B cell (primary cell): ENCODE data around the gene IL20RA. TPM values are rescaled to one million over a fixed set of nuclear protein-coding genes. Genes with fewer than 3 reads are reported as not detected.

Experiments
- ATAC-seq: fragments of 200-7000 bp; cut with Tn5 transposase; one replicate; pipeline ENCODE4 v1.10.0; 2021; ENCODE audit warnings: low read depth, mild to moderate bottlenecking, moderate number of reproducible peaks, moderate library complexity
- CTCF ChIA-PET: fragments of 350-600 bp; sonication (Branson Sonifier 250); formaldehyde crosslinking; loops from one replicate; lab custom pipeline; 2021; ENCODE audit warnings: antibody characterized with exemption, inconsistent platforms; lab: Charles Lee
- POLR2A ChIA-PET: fragments of 350-600 bp; sonication (Branson Sonifier 250); formaldehyde crosslinking; loops from one replicate; lab custom pipeline; 2021; ENCODE audit warnings: antibody characterized with exemption; lab: Charles Lee
- DNase-seq: peaks from one replicate; pipeline ENCODE4 v3.0.0; 2013
- H2AFZ ChIP-seq: 2 replicates; pipeline ENCODE4 v1.6.1; 2012; ENCODE audit warnings: mild to moderate bottlenecking, low read depth, low read length; ENCODE audit not compliant: insufficient read depth, poor library complexity, severe bottlenecking
- H3K27ac ChIP-seq, 2 donors: 1 replicate in 1 of 2; 2 replicates in 1 of 2; pipeline ENCODE4 v1.5.1; 2012 to 2013; ENCODE audit warnings: low read length in 2 of 2, mild to moderate bottlenecking in 2 of 2, moderate library complexity in 1 of 2
- H3K27me3 ChIP-seq, 4 experiments: fragments of 200-600 bp in 1 of 4; sonication (generic) in 1 of 4; replicated peaks in 1 of 4; 1 replicate in 2 of 4; 2 replicates in 2 of 4; pipeline versions ENCODE4 v1.6.1 to v1.7.0; 2013 to 2016; ENCODE audit warnings: low read length in 3 of 4, mild to moderate bottlenecking in 2 of 4, mixed read lengths in 1 of 4, moderate library complexity in 1 of 4; ENCODE audit not compliant: insufficient read depth in 4 of 4, control insufficient read depth in 3 of 4; ENCODE audit errors: control extremely low read depth in 1 of 4
- H3K36me3 ChIP-seq, 2 experiments: replicated peaks in 1 of 2; 1 replicate in 1 of 2; 2 replicates in 1 of 2; pipeline versions ENCODE4 v1.6.1 to v1.7.1; 2013; ENCODE audit warnings: low read length in 1 of 2; ENCODE audit not compliant: insufficient read depth in 2 of 2, control insufficient read depth in 1 of 2; ENCODE audit errors: control extremely low read depth in 1 of 2, extremely low read depth in 1 of 2
- H3K4me1 ChIP-seq, 2 donors: fragments of 200-600 bp in 1 of 2; sonication (generic) in 1 of 2; 1 replicate in 1 of 2; 2 replicates in 1 of 2; pipeline versions ENCODE4 v1.5.1 to v1.6.1; 2013 to 2017; ENCODE audit warnings: low read length in 2 of 2; ENCODE audit not compliant: control insufficient read depth in 2 of 2, insufficient read depth in 2 of 2
- H3K4me2 ChIP-seq: replicated peaks from 2 replicates; pipeline ENCODE3; 2012; ENCODE audit warnings: mild to moderate bottlenecking, low read depth, low read length; ENCODE audit not compliant: poor library complexity, severe bottlenecking
- H3K4me3 ChIP-seq, 5 experiments: fragments of 200-600 bp in 1 of 5; sonication (generic) in 1 of 5; 1 replicate in 3 of 5; 2 replicates in 2 of 5; pipeline versions ENCODE4 v1.5.1 to v1.7.0; 2011 to 2016; ENCODE audit warnings: low read length in 4 of 5, mild to moderate bottlenecking in 4 of 5, low read depth in 2 of 5, control low read depth in 1 of 5, moderate library complexity in 1 of 5; ENCODE audit not compliant: insufficient read depth in 1 of 5; ENCODE audit errors: control extremely low read depth in 1 of 5, extremely low read depth in 1 of 5
- H3K79me2 ChIP-seq: fragments of 200-600 bp; sonication (generic); one replicate; pipeline ENCODE4 v1.6.0; 2016; ENCODE audit warnings: low read length; ENCODE audit not compliant: control insufficient read depth, insufficient read depth
- H3K9ac ChIP-seq: fragments of 200-600 bp; sonication (generic); 2 replicates; pipeline ENCODE4 v1.6.1; 2017; ENCODE audit warnings: mild to moderate bottlenecking, low read length, moderate library complexity
- H3K9me3 ChIP-seq, 3 donors: one replicate each; pipeline versions ENCODE4 v1.6.1 to v1.7.1; 2013; ENCODE audit warnings: low read length in 2 of 3; ENCODE audit not compliant: control insufficient read depth in 2 of 3, insufficient read depth in 1 of 3; ENCODE audit errors: control extremely low read depth in 1 of 3
- H4K20me1 ChIP-seq: 2 replicates; pipeline ENCODE4 v1.6.0; 2012; ENCODE audit warnings: mild to moderate bottlenecking, low read length; ENCODE audit not compliant: insufficient read depth, control insufficient read depth, poor library complexity, severe bottlenecking
- H3K27ac Mint-ChIP-seq: one replicate; pipeline ENCODE4 v1.8.0; 2021; ENCODE audit warnings: mixed read lengths
- H3K27me3 Mint-ChIP-seq: one replicate; pipeline ENCODE4 v1.8.0; 2021; ENCODE audit warnings: mixed read lengths
- H3K4me1 Mint-ChIP-seq: one replicate; pipeline ENCODE4 v1.8.0; 2021; ENCODE audit warnings: mixed read lengths
- H3K4me3 Mint-ChIP-seq: one replicate; pipeline ENCODE4 v1.8.0; 2021; ENCODE audit warnings: mixed read lengths
- H3K9me3 Mint-ChIP-seq: one replicate; pipeline ENCODE4 v1.8.0; 2022; ENCODE audit warnings: mixed read lengths; ENCODE audit not compliant: insufficient read depth
- CTCF ChIP-seq: fragments of 200-600 bp; IDR thresholded peaks from one replicate; pipeline ENCODE4 v1.8.0; 2022; ENCODE audit warnings: antibody characterized with exemption, mild to moderate bottlenecking
- EZH2 ChIP-seq: IDR thresholded peaks from 2 replicates; pipeline ENCODE4 v1.6.1; 2012; ENCODE audit warnings: borderline replicate concordance, low read depth, mild to moderate bottlenecking, moderate library complexity, low read length; ENCODE audit not compliant: insufficient read depth, poor library complexity, severe bottlenecking
- WGBS: methylation state at CpG from one replicate; pipeline ENCODE4 v1.1.5; 2013; ENCODE audit warnings: missing lambda C conversion rate; ENCODE audit not compliant: insufficient coverage; 5-methylcytosine and 5-hydroxymethylcytosine counted together
- intact Hi-C: fragments of 100-400 bp; cut with micrococcal nuclease; formaldehyde crosslinking; loops from one replicate; pipeline ENCODE4 v1.10.0; 2022
- polyA plus RNA-seq: library from polyadenylated mRNA; depleted of rRNA; stranded (reverse); fragments of >200 nt; gene quantifications from 2 replicates; pipeline ENCODE4 v1.2.3, GENCODE V29; 2012
- total RNA-seq, 2 donors: library from RNA; stranded (reverse); fragments of 120-200 nt in 1 of 2; gene quantifications; 1 replicate in 1 of 2; 2 replicates in 1 of 2; pipeline versions ENCODE4 v1.2.3 to v1.2.4, GENCODE V29; 2013 to 2022

Gene IL20RA
- total and polyA plus RNA-seq, 2 donors (not counting 1 experiment from before 2014, with no cell fraction given), result not detected

DNA sequence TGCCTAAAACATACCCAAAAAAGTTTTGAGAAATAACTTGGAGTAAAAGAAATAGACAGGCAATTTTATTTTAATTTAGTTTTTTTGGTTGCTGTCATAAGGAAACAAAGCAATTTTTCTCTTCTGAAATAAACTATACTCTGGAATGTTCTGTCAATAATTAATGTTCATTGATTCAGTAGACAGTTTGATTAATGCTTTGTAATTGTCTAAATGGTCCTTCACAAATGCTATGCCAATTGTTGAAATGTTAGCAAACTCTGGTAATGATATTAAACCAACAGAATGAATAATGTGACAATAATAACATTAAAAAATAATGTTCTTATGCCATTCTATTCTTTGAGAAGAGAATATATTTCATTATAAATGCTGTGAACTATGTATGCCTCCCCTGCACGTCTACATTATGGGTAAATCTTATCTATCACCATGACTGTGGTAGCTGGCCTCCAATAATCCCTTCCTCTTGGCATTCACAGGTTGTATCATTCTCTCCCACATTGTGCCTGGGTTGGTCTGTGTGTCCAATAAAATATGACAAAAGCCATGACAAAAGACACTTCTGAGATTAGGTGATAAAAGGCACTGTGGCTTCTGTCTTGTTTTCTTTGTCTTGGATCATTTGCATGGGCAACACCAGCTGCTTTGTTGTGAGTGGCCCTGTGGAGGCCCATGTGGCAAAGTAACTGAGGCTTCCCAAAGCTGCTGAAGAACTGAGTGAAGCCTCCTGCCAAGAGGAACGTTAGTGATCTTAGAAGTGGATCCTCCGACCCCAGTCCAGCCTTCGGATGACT lies 25.1 kb downstream of the IL20RA start:
- Histone ChIP-seq H3K9ac (no peak overlapping the region), H3K4me1 (no peaks in the 10 kb centered on the region), H3K27me3 (peaks cover 0 to 17% (median 5%) of the 10 kb centered on the region in 4 experiments), H4K20me1 (no peaks in the 10 kb centered on the region), H3K79me2 (no peaks in the 10 kb centered on the region), H3K4me3 (no peak overlapping the region), H3K9me3 (peaks cover 0 to 5% (median 0%) of the 10 kb centered on the region in 3 donors), H3K36me3 (no peaks in the 10 kb centered on the region), H2AFZ (no peak overlapping the region), H3K4me2 (no peak overlapping the region), H3K27ac (no peak overlapping the region)
- no peaks in the 10 kb centered on the region for H3K9me3 Mint-ChIP-seq
- no peak for DNase-seq
- peaks cover 57% of the 10 kb centered on the region for H3K27me3 Mint-ChIP-seq
- H3K4me1 Mint-ChIP-seq, result no peaks in the 10 kb centered on the region
- H3K27ac Mint-ChIP-seq, result no peak overlapping the region
- intact Hi-C loops, result no loop called here
- POLR2A ChIA-PET, result interaction anchor here (0.6 kb wide), 1 partner anchor 25 kb away, joined by 4 read pairs; the partner anchor contains the start of gene IL20RA
- no peak overlapping the region for H3K4me3 Mint-ChIP-seq
- TF ChIP-seq EZH2, result no peak
- CTCF ChIA-PET, result no interaction called here
- no peak for ATAC-seq
- WGBS, result 83% methylated on average over 1 of the region's 4 CpGs

GRCh38 chr6:137017081-137017480 lies 27.7 kb downstream of the IL20RA start:
- Mint-ChIP-seq H3K27ac (no peak overlapping the region), H3K9me3 (no peaks in the 10 kb centered on the region), H3K27me3 (peaks cover 61% of the 10 kb centered on the region), H3K4me3 (no peak overlapping the region), H3K4me1 (no peaks in the 10 kb centered on the region)
- H3K27ac ChIP-seq, result no peak overlapping the region
- DNase-seq (no peak), ATAC-seq (no peak)
- H3K36me3 ChIP-seq, result no peaks in the 10 kb centered on the region
- WGBS, result 87% methylated on average over 2 of the region's 3 CpGs
- H2AFZ ChIP-seq, result no peak overlapping the region
- H3K4me1 ChIP-seq, result no peaks in the 10 kb centered on the region
- H3K9ac ChIP-seq, result no peak overlapping the region
- ChIA-PET POLR2A (no interaction called here), CTCF (interaction anchor here (0.8 kb wide), 1 partner anchor 59 kb away, joined by 3 read pairs; no protein-coding TSS in a partner anchor)
- no peaks in the 10 kb centered on the region for H4K20me1 ChIP-seq
- TF ChIP-seq CTCF (no peak), EZH2 (no peak)
- H3K79me2 ChIP-seq, result no peaks in the 10 kb centered on the region
- no peak overlapping the region for H3K4me3 ChIP-seq
- H3K9me3 ChIP-seq, result peaks cover 0 to 5% (median 0%) of the 10 kb centered on the region in 3 donors
- peaks cover 0 to 24% (median 8%) of the 10 kb centered on the region in 4 experiments for H3K27me3 ChIP-seq
- intact Hi-C loops, result no loop called here
- H3K4me2 ChIP-seq, result no peak overlapping the region
